ENCODE data around the gene CYP27B1.

DNA sequence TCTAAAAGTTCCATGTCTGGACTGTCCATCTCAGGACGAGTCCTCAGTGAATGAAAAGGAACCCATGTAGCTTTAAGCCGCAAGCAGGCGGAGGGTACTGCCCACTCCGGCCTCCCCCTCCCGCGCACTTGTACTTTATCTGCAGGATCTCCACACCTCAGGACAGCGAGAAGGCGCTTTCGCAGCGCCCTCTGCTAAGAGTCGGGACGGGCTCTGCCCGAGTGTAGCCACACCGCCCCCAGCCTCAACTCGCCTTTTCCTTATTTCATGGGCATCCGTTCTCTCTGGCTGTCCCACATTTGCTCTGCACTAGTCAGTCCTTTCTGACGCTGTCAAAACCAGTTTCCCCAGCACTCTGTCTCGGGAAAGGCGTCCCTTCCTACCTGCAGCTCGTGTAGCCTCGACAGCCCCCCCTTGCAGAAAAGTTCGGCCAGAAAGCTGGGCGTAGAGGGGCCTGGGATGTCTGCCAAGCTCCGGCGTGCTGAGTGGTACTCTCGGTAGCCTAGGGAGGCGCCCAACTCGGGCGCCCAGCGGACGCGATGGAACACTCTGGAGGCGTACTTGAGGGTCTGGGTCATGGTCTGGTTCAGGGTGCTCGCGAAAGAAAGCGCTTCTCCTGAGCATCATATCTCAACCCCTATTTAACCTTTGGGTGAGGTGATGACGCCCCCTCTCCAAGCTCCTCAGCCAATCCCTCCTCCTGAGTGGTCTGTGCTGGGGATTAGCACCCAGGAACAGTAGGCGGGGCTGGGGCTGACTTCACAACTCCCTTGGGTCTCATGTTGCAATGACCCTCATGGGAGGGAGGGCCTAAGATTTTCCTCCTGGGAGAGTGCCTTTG lies at the start of gene CYP27B1:
- TF ChIP-seq, protein P1, sequence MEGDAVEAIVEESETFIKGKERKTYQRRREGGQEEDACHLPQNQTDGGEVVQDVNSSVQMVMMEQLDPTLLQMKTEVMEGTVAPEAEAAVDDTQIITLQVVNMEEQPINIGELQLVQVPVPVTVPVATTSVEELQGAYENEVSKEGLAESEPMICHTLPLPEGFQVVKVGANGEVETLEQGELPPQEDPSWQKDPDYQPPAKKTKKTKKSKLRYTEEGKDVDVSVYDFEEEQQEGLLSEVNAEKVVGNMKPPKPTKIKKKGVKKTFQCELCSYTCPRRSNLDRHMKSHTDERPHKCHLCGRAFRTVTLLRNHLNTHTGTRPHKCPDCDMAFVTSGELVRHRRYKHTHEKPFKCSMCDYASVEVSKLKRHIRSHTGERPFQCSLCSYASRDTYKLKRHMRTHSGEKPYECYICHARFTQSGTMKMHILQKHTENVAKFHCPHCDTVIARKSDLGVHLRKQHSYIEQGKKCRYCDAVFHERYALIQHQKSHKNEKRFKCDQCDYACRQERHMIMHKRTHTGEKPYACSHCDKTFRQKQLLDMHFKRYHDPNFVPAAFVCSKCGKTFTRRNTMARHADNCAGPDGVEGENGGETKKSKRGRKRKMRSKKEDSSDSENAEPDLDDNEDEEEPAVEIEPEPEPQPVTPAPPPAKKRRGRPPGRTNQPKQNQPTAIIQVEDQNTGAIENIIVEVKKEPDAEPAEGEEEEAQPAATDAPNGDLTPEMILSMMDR (IDR thresholded peaks at IDR 0.05): no peak
- TF ChIP-seq POLR2A (IDR thresholded peaks at IDR 0.05): no peak

Data from uterus (tissue), 2 donors.